A673 (cell line): ENCODE data around the gene HEY2. TPM values are rescaled to one million over a fixed set of nuclear protein-coding genes. Genes with fewer than 3 reads are reported as not detected.
"Not testable (repeated sequence)": the region's sequence is repeated elsewhere in the genome, so short reads cannot be mapped to it uniquely, and the experiment has no call there.

Experiments
- BruUV-seq: library from RNA; stranded (reverse); fragments of 400-500 nt; replicated peaks from 2 replicates; lab custom pipeline; 2021; lab: Mats Ljungman, UMichigan
- CTCF ChIA-PET: fragments of 300-600 bp; sonication (Branson Sonifier 250); formaldehyde crosslinking; loops from one replicate; lab custom pipeline; 2022; ENCODE audit warnings: antibody characterized with exemption; lab: Charles Lee
- POLR2A ChIA-PET: fragments of 300-600 bp; sonication (Branson Sonifier 250); formaldehyde crosslinking; loops from one replicate; lab custom pipeline; 2022; ENCODE audit warnings: antibody characterized with exemption; ENCODE audit not compliant: low non-redundant PET; lab: Charles Lee
- DNase-seq: peaks from one replicate; pipeline ENCODE4 v3.0.0-alpha.2; 2015; ENCODE audit warnings: low spot score
- H3K27ac ChIP-seq: fragments of 200-600 bp; sonication (generic); 2 replicates; pipeline ENCODE4 v1.5.1; 2016; ENCODE audit warnings: mixed run types, low read depth, mild to moderate bottlenecking, mixed read lengths, antibody characterized with exemption, low read length; ENCODE audit not compliant: poor library complexity, severe bottlenecking
- H3K27me3 ChIP-seq: fragments of 200-600 bp; sonication (generic); replicated peaks from 2 replicates; pipeline ENCODE4 v1.6.1; 2017; ENCODE audit warnings: mixed run types, low read depth, mild to moderate bottlenecking, mixed read lengths, antibody characterized with exemption, low read length; ENCODE audit not compliant: insufficient read depth, poor library complexity
- H3K36me3 ChIP-seq: fragments of 200-600 bp; sonication (generic); 2 replicates; pipeline ENCODE4 v1.6.1; 2016; ENCODE audit warnings: mixed run types, mild to moderate bottlenecking, mixed read lengths, antibody characterized with exemption, low read length; ENCODE audit not compliant: insufficient read depth, poor library complexity, severe bottlenecking
- H3K4me1 ChIP-seq: fragments of 200-600 bp; sonication (generic); 2 replicates; pipeline ENCODE4 v1.6.1; 2017; ENCODE audit warnings: mixed run types, mild to moderate bottlenecking, mixed read lengths, antibody characterized with exemption, low read length; ENCODE audit not compliant: insufficient read depth, poor library complexity, severe bottlenecking
- H3K4me3 ChIP-seq: fragments of 200-600 bp; sonication (generic); 2 replicates; pipeline ENCODE4 v1.5.1; 2016; ENCODE audit warnings: low read depth, mixed run types, mild to moderate bottlenecking, mixed read lengths, low read length; ENCODE audit not compliant: poor library complexity, severe bottlenecking
- H3K9me3 ChIP-seq: fragments of 200-600 bp; sonication (generic); 2 replicates; pipeline ENCODE4 v1.6.1; 2016; ENCODE audit warnings: mixed run types, low read depth, mild to moderate bottlenecking, mixed read lengths, antibody characterized with exemption, low read length; ENCODE audit not compliant: poor library complexity, severe bottlenecking
- EZH2 ChIP-seq: fragments of 200-600 bp; sonication (generic); IDR thresholded peaks from 2 replicates; pipeline ENCODE4 v1.6.1; 2017; ENCODE audit warnings: borderline replicate concordance, low read depth, mild to moderate bottlenecking, mixed read lengths, antibody characterized with exemption, low read length; ENCODE audit not compliant: poor library complexity, severe bottlenecking
- intact Hi-C: fragments of 100-400 bp; cut with micrococcal nuclease; formaldehyde crosslinking; loops from one replicate; pipeline ENCODE4 v1.10.0; 2022; ENCODE audit not compliant: unreplicated experiment
- total RNA-seq: library from RNA; stranded (reverse); gene quantifications from 2 replicates; pipeline ENCODE4 v1.2.3, GENCODE V29; 2021
- TF ChIP-seq, protein P1 (sequence below): fragments of 300-800, 200-600 bp; sonication (generic); conservative IDR thresholded peaks from 2 replicates; pipeline ENCODE4 v1.5.1; 2017; ENCODE audit warnings: low read depth, mild to moderate bottlenecking, antibody characterized with exemption, low read length, moderate library complexity, mixed read lengths

The HEY2 gene
- total RNA-seq, 1 experiment from 2014 or later: 0.32 TPM

DNA sequence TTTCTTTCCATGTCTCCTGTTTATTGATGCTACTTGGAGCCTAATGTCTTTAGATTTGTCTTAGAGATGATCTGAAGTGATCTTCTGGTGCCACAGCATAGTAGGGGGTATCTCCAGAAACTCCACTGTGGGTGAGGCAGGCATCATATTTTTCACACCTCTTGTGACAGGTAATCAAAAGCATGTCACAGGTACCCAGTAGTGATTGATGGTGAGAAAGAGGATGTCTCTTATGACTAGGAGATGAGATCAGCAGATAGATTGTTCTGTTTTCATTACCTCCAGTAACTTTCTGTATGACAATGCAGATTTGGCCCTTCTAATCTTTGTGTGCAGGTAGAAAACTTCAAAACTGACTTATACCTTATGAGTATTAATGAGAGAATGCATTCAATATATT is 54.8 kb downstream of the HEY2 start:
- TF ChIP-seq, protein P1, sequence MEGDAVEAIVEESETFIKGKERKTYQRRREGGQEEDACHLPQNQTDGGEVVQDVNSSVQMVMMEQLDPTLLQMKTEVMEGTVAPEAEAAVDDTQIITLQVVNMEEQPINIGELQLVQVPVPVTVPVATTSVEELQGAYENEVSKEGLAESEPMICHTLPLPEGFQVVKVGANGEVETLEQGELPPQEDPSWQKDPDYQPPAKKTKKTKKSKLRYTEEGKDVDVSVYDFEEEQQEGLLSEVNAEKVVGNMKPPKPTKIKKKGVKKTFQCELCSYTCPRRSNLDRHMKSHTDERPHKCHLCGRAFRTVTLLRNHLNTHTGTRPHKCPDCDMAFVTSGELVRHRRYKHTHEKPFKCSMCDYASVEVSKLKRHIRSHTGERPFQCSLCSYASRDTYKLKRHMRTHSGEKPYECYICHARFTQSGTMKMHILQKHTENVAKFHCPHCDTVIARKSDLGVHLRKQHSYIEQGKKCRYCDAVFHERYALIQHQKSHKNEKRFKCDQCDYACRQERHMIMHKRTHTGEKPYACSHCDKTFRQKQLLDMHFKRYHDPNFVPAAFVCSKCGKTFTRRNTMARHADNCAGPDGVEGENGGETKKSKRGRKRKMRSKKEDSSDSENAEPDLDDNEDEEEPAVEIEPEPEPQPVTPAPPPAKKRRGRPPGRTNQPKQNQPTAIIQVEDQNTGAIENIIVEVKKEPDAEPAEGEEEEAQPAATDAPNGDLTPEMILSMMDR: no peak
- no peak for TF ChIP-seq EZH2
- Histone ChIP-seq H3K27me3 (no peaks in the 10 kb centered on the region), H3K9me3 (no peaks in the 10 kb centered on the region), H3K36me3 (no peaks in the 10 kb centered on the region), H3K4me1 (peaks cover 13% of the 10 kb centered on the region), H3K4me3 (no peak overlapping the region), H3K27ac (no peak overlapping the region)
- ChIA-PET POLR2A (no interaction called here), CTCF (interaction anchor here (0.6 kb wide), 1 partner anchor 957 kb away, joined by 7 read pairs; no protein-coding TSS in a partner anchor)
- BruUV-seq: no TSS peak
- intact Hi-C loops: no loop called here
- DNase-seq: no peak

DNA sequence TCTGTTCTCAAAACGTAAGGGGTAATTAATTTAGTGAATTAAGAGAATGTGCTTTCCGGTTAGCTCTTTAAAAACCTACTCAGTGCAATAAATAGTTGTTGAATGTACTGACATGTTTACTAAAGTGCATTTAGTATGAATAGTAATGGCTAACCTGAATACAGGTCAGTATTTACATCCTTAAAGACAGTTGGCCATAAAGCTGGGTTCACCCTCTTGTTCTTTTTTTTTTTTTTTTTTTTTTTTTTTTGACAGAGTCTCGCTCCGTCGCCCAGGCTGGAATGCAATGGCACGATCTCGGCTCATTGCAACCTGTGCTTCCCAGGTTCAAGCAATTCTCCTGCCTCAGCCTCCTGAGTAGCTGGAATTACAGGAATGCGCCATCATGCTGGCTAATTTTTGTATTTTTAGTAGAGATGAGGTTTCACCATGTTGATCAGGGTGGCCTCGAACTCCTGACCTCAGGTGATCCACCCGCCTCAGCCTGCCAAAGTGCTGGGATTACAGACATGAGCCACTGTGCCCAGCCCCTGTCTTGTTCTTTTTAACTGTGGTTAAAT is 55.5 kb downstream of the HEY2 start:
- CTCF ChIA-PET: interaction anchor here (0.6 kb wide), 1 partner anchor 956 kb away, joined by 7 read pairs; no protein-coding TSS in a partner anchor
- H3K27ac ChIP-seq, DNase-seq, H3K36me3 ChIP-seq, BruUV-seq, H3K27me3 ChIP-seq, POLR2A ChIA-PET, intact Hi-C loops, H3K4me3 ChIP-seq, H3K9me3 ChIP-seq: not testable (repeated sequence)
- H3K4me1 ChIP-seq: peaks cover 16% of the 10 kb centered on the region

DNA sequence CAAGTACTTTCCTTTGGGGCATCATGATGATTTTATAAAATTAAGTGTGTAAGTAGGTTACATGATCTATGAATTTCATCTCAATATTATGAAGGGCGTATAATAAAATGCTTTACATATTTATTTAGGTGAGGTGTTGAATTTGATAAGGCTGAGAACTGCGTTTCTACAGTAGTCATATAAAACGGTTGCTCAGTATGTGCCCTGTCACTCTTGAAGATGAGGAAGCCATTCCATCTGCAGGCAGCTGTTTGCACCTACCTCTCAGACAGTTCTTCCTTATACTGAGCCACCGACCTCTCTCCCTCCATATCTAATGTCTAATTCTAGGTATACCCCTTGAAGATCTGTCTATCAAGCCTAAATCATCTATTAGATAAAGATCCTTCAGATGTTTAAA is 57.4 kb downstream of the HEY2 start:
- Histone ChIP-seq H3K36me3 (no peaks in the 10 kb centered on the region), H3K27me3 (no peaks in the 10 kb centered on the region), H3K9me3 (no peaks in the 10 kb centered on the region), H3K4me1 (peaks cover 30% of the 10 kb centered on the region), H3K4me3 (no peak overlapping the region), H3K27ac (no peak overlapping the region)
- no TSS peak for BruUV-seq
- DNase-seq: no peak
- TF ChIP-seq, protein P1: no peak
- TF ChIP-seq EZH2: no peak
- ChIA-PET POLR2A (no interaction called here), CTCF (no interaction called here)
- intact Hi-C loops: no loop called here

DNA sequence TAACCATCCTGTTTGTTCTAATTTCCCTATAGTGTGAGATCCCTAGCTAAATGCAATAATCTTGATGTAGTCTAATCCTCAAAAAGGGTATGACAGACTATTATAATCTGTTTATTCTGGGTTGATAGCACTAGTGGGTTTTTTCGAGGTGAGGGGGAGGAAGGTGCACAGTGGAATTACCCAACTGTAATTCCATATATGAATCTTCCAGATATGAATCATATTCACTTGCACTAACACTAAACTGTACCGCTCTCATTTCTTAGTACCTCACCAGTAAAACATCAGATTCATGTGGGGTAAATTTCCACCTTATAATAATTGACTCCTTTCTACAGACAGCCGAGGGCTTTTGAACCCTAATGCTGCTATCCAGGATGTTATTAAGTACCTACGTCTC is 57.9 kb downstream of the HEY2 start:
- POLR2A ChIA-PET: no interaction called here

More for the DNA sequence above, 57.9 kb downstream of the HEY2 start:
- DNase-seq: no peak
- no TSS peak for BruUV-seq
- CTCF ChIA-PET: no interaction called here
- intact Hi-C loops: no loop called here
- Histone ChIP-seq H3K36me3 (no peaks in the 10 kb centered on the region), H3K27me3 (no peaks in the 10 kb centered on the region), H3K4me1 (peaks cover 33% of the 10 kb centered on the region), H3K9me3 (no peaks in the 10 kb centered on the region), H3K4me3 (no peak overlapping the region), H3K27ac (no peak overlapping the region)
- TF ChIP-seq EZH2: no peak
- TF ChIP-seq, protein P1: no peak
